ENCODE results near the gene INS.

GRCh38 chr11:2136209-2136951 is 24.6 kb downstream of the INS start:
- TF ChIP-seq EZH2 (IDR thresholded peaks at IDR 0.05; ENCODE audit: borderline replicate concordance, low read depth, low read length, severe bottlenecking), result no peak
- TF ChIP-seq CTCF (IDR thresholded peaks at IDR 0.05; ENCODE audit: borderline replicate concordance, extremely low read depth, low read length, poor library complexity, severe bottlenecking), result no peak

Data from DND-41 (cell line).